H1 (cell line): ENCODE data around the gene PSMC3IP. TPM values are rescaled to one million over a fixed set of nuclear protein-coding genes. Genes with fewer than 3 reads are reported as not detected.

Experiments
- ASH2L ChIP-seq: fragments of 200-600, 300-600 bp; sonication (generic); IDR thresholded peaks from one replicate; pipeline ENCODE4 v1.7.1; 2017; ENCODE audit warnings: low read length
- ATF2 ChIP-seq: IDR thresholded peaks from 2 replicates; pipeline ENCODE4 v1.6.1; 2012; ENCODE audit warnings: low read length, inconsistent platforms
- CHD7 ChIP-seq: fragments of 300-600 bp; sonication (generic); IDR thresholded peaks from 2 replicates; pipeline ENCODE4 v1.7.1; 2012; ENCODE audit warnings: low read length, moderate library complexity, mild to moderate bottlenecking, inconsistent platforms; ENCODE audit not compliant: insufficient replicate concordance
- E2F6 ChIP-seq: IDR thresholded peaks from 2 replicates; pipeline ENCODE4 v1.6.1; 2012; ENCODE audit warnings: inconsistent platforms
- KDM4A ChIP-seq: IDR thresholded peaks from one replicate; pipeline ENCODE4 v1.7.1; 2012; ENCODE audit warnings: low read depth, mild to moderate bottlenecking, moderate library complexity, low read length, inconsistent platforms; ENCODE audit not compliant: severe bottlenecking
- POLR2A ChIP-seq, 2 experiments: IDR thresholded peaks; 1 replicate in 1 of 2; 2 replicates in 1 of 2; pipeline ENCODE4 v1.6.1; 2011; ENCODE audit warnings: low read depth in 2 of 2, low read length in 2 of 2, mild to moderate bottlenecking in 2 of 2; ENCODE audit errors: control extremely low read depth in 1 of 2
- POU5F1 ChIP-seq: IDR thresholded peaks from 2 replicates; pipeline ENCODE4 v1.6.1; 2011; ENCODE audit warnings: low read depth, mild to moderate bottlenecking, low read length, moderate library complexity
- RAD21 ChIP-seq, 2 experiments: IDR thresholded peaks in 1 of 2; conservative IDR thresholded peaks in 1 of 2; 2 replicates each; pipeline ENCODE4 v1.6.1; 2011; ENCODE audit warnings: low read depth in 2 of 2, low read length in 2 of 2, improper control_type of control experiment in 1 of 2, inconsistent platforms in 1 of 2, mild to moderate bottlenecking in 1 of 2, moderate library complexity in 1 of 2
- SIRT6 ChIP-seq: IDR thresholded peaks from one replicate; pipeline ENCODE4 v1.7.1; 2012; ENCODE audit warnings: low read length, inconsistent platforms
- SP2 ChIP-seq: IDR thresholded peaks from 2 replicates; pipeline ENCODE4 v1.6.1; 2012; ENCODE audit warnings: mild to moderate bottlenecking, low read length, inconsistent platforms
- polyA plus RNA-seq, 7 experiments: library from polyadenylated mRNA; depleted of rRNA in 3 of 7; stranded (reverse) in 5 of 7; unstranded in 2 of 7; fragments of >200 nt in 5 of 7; fragments of 200-250 nt in 2 of 7; gene quantifications; 1 replicate in 5 of 7; 2 replicates in 1 of 7; 4 replicates in 1 of 7; pipeline versions ENCODE4 v1.2.1 to v1.2.3, GENCODE V29; 2011 to 2013; ENCODE audit warnings: missing spikeins in 2 of 7, mixed read lengths in 2 of 7
- total RNA-seq: library from RNA; stranded (reverse); fragmentation: NEBNext Ultra II Directional; extraction: Animal tissue kit (Norgen Biotek cat#: 25700); gene quantifications from 2 replicates; pipeline ENCODE4 v1.2.1, GENCODE V29; 2021

PSMC3IP gene
- total and polyA plus RNA-seq, 2 of the 8 experiments (the other 6 are each of a cell fraction or from before 2014, with no cell fraction given): 11.5 to 21.9 TPM

- TF ChIP-seq CHD7 (no peak), KDM4A (no peak), SIRT6 (no peak), RAD21 (IDR thresholded peaks at IDR 0.05 in 1 of 2, conservative IDR thresholded peaks at IDR 0.05 in 1 of 2; ENCODE audit: low read depth in 2 of 2, low read length in 2 of 2) (no peak), E2F6 (no peak), SP2 (no peak), POU5F1 (no peak), ATF2 (no peak), POLR2A (IDR thresholded peaks at IDR 0.05; ENCODE audit: control extremely low read depth in 1 of 2, low read depth in 2 of 2, low read length in 2 of 2) (no peak), ASH2L (no peak)
These were observed 3.1 kb downstream of the PSMC3IP start (continued) for GRCh38 chr17:42574463-42574862.
